OCI-LY7 (cell line): ENCODE results near the gene L1TD1.

Experiments used
- EZH2phosphoT487 ChIP-seq: fragments of 200-600 bp; sonication (generic); IDR thresholded peaks from 2 replicates; pipeline ENCODE4 v1.6.1; 2018; ENCODE audit warnings: low read depth, borderline replicate concordance, mild to moderate bottlenecking, mixed run types, antibody characterized with exemption, low read length, moderate library complexity, mixed read lengths
- TF ChIP-seq, protein P1 (sequence below): fragments of 200-600 bp; sonication (generic); conservative IDR thresholded peaks from 2 replicates; pipeline ENCODE4 v1.5.1; 2014; ENCODE audit warnings: mild to moderate bottlenecking, antibody characterized with exemption, low read length, moderate library complexity, mixed read lengths

DNA sequence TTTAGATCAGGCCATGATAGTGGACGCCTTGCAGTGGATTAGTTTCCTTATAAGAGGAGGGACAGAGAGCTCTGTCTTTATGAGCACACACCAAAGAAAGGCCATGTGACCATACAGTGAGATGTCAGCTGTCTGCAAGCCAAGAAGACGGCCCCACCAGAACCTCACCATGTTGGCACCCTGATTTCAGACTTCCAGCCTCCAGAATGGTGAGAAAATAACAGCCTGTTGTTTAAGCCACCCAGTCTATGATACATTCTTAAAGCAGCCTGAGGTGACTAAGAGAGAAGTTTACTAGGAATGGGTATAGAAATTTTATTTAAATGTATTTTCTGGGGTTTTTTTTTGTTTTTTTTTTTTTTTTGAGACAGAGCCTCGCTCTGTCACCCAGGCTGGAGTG is 29.5 kb downstream of the L1TD1 start:
- TF ChIP-seq, protein P1, sequence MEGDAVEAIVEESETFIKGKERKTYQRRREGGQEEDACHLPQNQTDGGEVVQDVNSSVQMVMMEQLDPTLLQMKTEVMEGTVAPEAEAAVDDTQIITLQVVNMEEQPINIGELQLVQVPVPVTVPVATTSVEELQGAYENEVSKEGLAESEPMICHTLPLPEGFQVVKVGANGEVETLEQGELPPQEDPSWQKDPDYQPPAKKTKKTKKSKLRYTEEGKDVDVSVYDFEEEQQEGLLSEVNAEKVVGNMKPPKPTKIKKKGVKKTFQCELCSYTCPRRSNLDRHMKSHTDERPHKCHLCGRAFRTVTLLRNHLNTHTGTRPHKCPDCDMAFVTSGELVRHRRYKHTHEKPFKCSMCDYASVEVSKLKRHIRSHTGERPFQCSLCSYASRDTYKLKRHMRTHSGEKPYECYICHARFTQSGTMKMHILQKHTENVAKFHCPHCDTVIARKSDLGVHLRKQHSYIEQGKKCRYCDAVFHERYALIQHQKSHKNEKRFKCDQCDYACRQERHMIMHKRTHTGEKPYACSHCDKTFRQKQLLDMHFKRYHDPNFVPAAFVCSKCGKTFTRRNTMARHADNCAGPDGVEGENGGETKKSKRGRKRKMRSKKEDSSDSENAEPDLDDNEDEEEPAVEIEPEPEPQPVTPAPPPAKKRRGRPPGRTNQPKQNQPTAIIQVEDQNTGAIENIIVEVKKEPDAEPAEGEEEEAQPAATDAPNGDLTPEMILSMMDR = no peak
- no peak for TF ChIP-seq EZH2phosphoT487
